ENCODE results near the gene NECTIN1.

- no peak for TF ChIP-seq POLR2A (IDR thresholded peaks at IDR 0.05; ENCODE audit: low read length)
- TF ChIP-seq GATA1 (IDR thresholded peaks at IDR 0.05; ENCODE audit: low read depth, low read length) = no peak
Measured at GRCh38 chr11:119714189-119714588, 14.8 kb downstream of the NECTIN1 start.
